T-helper 2 cell treated with Interferon-gamma antibody and Interleukin-4, amounts not matched to agents 5 μg/mL and 100 μg/mL, for 36 hours (primary cell): ENCODE results near the gene PRRT1.
"Not testable (repeated sequence)": the region's sequence is repeated elsewhere in the genome, so short reads cannot be mapped to it uniquely, and the experiment has no call there.

Experiments used
- DNase-seq: peaks from one replicate; pipeline ENCODE4 v3.0.0; 2021; ENCODE audit warnings: low spot score
- H3K27ac Mint-ChIP-seq: one replicate; pipeline ENCODE4 v1.8.0; 2021; ENCODE audit warnings: mild to moderate bottlenecking, mixed read lengths
- H3K27me3 Mint-ChIP-seq: one replicate; pipeline ENCODE4 v1.8.0; 2021; ENCODE audit warnings: low read depth, mixed read lengths
- H3K36me3 Mint-ChIP-seq: one replicate; pipeline ENCODE4 v1.8.0; 2021; ENCODE audit warnings: low read depth, mixed read lengths
- H3K4me1 Mint-ChIP-seq: one replicate; pipeline ENCODE4 v1.8.0; 2021; ENCODE audit warnings: low read depth, mixed read lengths
- H3K4me3 Mint-ChIP-seq: one replicate; pipeline ENCODE4 v1.8.0; 2022; ENCODE audit warnings: mild to moderate bottlenecking, moderate library complexity, mixed read lengths
- H3K9me3 Mint-ChIP-seq: one replicate; pipeline ENCODE4 v1.8.0; 2021; ENCODE audit warnings: mixed read lengths

Gene PRRT1

DNA sequence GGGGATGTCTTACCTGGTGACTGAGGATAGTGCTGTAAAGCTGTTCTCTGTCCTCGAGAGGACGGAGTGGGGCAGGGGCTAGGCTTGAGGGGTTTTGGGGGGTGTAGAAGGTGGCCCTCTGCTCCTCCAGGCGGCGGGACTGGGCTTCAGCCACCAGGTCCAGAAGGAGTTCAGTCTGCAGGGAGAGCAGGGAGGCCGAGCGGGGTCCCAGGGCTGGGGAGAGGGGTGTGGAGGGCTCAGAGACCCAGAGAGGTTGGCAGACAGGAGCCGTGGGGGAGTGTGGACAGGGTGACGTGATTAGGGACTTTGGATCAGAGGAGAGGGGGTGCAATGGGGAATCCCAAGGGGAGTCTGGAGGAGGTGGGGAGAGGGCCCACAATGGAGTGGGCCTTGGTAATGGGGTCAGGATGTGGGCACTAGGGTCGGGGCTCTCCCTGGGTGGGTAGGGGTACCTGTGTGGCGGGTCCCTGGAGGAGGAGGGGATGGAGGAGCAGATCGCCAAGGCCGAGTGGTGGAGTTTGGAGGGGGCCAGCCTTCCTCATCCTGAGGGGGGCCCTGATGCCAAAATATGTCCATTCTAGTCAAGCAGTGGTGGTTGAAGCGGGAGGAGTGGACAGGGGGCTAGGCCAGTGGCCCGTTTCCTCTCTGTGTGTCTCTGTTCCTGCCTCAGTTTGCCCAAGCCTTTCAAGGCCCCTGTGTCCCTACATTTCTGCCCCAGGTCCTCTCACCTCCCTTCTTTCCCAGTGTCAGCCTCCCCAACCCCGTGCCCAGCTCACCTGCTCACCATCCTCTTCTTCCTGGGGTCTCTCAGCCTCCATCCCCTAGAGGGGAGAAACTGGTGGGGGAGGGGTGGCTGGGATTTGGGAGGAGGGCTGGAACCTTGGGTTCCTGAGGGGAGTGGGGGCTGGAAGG is 40.2 kb upstream of the PRRT1 start:
- Mint-ChIP-seq H3K9me3 (no peaks in the 10 kb centered on the region), H3K36me3 (peaks cover 49% of the 10 kb centered on the region), H3K27ac (peak overlapping the region; percentile 97), H3K4me3 (peak overlapping the region; percentile 100), H3K27me3 (no peaks in the 10 kb centered on the region), H3K4me1 (peaks cover 42% of the 10 kb centered on the region)
- DNase-seq = no peak

DNA sequence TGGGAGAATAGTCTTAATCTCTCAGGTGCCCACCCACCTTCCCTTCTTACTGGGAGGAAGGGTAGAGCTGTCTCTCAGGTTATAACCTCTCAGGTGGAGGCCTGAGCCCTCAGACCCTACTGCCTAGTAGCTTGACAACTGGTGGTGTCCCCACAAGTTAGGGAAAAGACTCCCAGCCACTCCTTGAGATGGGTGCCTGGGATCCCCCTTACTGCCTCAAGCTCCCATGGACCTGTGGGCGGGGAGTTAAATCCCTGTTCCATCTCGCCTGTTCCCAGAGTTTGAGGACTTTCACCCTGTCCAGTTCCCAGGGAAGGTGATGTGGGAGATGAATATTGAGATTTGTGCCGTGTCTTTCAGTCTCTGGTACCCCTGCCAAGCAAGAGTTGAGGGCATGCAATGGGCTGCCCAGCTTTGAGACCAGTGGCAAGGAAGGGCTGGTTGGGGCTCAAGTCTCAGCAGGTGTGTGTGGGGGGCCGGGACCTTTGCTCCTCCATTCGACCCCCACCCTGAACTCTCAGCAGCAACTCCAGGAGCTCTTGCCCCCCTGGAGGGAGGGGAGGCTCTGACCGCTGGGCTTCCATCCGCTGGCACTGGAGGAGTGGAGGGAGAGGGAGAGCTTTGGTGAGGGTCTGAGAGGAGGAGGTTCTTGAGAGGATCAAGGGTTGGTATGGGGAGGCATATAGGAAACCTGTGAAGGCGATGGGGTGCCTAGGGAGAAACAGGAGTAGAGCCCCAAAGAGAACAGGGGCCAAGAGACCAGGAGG is 39.4 kb upstream of the PRRT1 start:
- H3K4me3 Mint-ChIP-seq = peak overlapping the region; percentile 100
- no peaks in the 10 kb centered on the region for H3K27me3 Mint-ChIP-seq
- H3K9me3 Mint-ChIP-seq = no peaks in the 10 kb centered on the region
- peak overlapping the region; percentile 97 for H3K27ac Mint-ChIP-seq
- H3K4me1 Mint-ChIP-seq = peaks cover 46% of the 10 kb centered on the region
- peaks cover 57% of the 10 kb centered on the region for H3K36me3 Mint-ChIP-seq
- no peak for DNase-seq

DNA sequence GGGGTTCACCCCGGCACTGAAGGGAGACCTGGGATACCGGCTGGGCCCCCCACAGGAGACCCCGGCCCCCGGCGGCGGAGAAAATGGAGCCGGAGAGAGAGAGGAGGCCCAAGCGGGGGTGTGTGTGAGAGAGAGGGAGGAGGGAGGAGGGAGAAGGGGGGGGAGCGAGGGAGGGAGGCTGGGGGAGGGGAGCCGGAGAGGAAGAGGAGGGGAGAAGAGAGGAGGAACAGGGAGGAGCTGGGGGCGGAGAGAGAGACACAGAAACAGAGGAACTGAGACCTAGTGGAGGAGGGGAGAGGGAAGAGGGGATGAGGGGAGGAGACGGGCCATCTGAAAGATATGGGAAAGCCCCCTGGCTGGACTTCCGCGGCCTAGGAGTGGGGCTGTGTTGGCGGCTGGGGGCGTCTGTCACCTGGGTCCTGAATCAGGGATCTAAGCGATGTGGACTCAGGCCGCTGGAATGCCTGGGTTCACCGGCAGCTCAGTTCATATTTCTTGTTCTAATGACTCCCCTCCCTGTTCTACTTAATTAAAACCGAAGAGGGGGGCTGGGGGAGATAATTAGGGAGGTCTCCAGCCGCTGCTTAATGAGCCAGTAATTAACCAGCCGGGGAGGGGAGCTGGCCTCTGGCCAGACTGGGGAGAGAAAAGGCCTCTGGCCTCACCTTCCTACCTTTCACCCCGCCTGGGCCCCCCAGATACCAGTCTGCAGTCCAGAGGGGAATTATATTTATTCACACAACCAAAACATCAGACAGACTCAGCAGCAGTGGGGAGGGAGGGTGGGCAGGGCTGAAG is 38.5 kb upstream of the PRRT1 start, which contains the start of gene PBX2:
TSS of gene PBX2 (minus strand) at position 149 of the 798 bp plus-strand sequence. CDS start 287 bp downstream, outside the sequence.
- no peaks in the 10 kb centered on the region for H3K27me3 Mint-ChIP-seq

DNA sequence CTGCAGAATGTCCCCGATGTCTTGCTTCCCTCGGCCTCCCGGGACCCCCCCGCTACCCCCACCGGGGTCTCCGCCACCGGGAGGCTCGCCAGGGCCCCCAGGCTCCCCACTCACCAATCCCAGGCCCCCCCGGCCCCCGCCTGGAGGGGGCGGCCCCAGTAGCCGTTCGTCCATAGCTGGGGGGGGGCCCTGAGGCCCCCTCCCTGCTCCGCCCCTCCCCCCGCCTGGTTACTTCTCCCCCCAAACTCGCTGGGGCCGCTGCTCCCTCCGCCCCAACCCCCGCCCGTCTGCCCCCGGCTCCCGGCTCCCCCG is 38.0 kb upstream of the PRRT1 start:
- Mint-ChIP-seq H3K27ac (peak overlapping the region; percentile 77), H3K4me1 (peaks cover 42% of the 10 kb centered on the region), H3K36me3 (peaks cover 65% of the 10 kb centered on the region), H3K9me3 (no peaks in the 10 kb centered on the region), H3K4me3 (peak overlapping the region; percentile 84), H3K27me3 (no peaks in the 10 kb centered on the region)
- DNase-seq = no peak

More for the DNA sequence above, 38.5 kb upstream of the PRRT1 start, which contains the start of gene PBX2:
- Mint-ChIP-seq H3K4me1 (peaks cover 46% of the 10 kb centered on the region), H3K36me3 (peaks cover 65% of the 10 kb centered on the region), H3K4me3 (peak within 1 kb of the TSS; percentile 100), H3K27ac (peak within 1 kb of the TSS; percentile 97), H3K9me3 (no peaks in the 10 kb centered on the region)
- DNase-seq = peak; percentile 75

DNA sequence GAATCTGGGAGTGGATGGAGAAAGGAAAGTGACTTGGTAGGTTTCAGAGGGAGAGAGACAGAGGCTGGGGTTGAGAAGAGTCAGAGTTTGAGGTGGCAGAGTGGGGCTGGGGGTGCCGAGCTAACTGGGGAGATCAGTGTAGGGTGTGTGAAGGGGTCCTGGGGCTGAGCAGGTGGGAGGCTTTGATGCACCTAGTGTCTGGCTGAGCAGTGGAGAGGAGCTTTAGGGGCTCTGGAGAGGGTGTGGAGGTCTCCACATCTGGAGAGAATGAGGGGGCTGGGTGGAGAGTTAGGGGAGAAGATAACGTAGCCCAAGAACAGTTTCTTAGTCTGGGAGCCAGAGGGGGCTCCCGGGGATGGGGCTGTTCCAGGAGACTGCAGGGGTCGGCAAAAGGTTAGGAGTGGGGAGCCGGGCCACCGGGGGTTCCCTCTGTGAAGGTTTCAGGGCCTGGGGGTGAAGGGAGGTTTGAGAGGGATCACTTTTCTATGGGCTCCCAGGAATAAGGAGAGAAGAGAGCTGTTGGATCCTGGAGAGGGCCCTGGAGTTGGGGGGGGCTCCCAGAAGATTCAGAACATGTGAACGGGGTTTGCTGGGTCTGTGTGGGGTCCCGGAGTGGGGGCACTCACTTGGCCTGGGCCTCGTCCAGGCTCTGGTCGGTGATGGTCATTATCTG is 37.5 kb upstream of the PRRT1 start:
- no peak for DNase-seq
- peak overlapping the region; percentile 84 for H3K4me3 Mint-ChIP-seq
- H3K36me3 Mint-ChIP-seq = peaks cover 67% of the 10 kb centered on the region
- no peaks in the 10 kb centered on the region for H3K27me3 Mint-ChIP-seq
- peaks cover 38% of the 10 kb centered on the region for H3K4me1 Mint-ChIP-seq
- H3K9me3 Mint-ChIP-seq = no peaks in the 10 kb centered on the region
- H3K27ac Mint-ChIP-seq = peak overlapping the region; percentile 77

DNA sequence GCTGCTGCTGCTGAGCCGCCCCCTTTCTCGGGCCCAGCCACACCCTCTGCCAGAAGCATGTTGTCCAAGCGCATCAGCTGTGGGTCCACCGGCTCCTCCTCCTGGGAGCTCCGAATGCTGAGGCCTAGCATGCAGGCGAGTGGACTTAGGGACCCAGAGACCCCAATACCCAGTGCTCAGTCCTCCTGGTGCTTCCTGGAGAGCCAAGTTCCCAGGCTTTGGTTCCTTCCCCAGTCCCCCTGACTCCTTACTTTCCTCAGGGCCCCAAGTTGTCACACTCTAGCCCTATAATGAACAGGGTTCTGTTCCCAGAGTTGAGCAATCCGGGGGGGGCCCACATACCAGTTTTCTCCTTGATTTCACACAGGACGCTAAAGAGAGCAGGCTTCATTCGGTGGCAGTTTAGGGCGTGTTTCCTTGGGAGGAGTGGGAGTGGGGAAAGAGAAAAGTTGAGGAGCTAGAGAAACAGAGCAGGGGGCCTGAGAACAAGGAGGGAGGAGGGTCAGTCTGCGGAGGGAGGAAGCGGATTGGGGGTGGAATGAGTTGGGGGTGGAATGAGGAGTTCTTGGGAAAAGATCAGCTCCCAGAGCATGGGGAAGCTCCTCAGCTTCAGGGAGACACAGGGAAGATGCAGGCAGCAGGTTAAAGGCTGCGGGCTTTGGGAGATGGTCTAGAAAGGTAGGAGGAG is 36.8 kb upstream of the PRRT1 start:
- DNase-seq = no peak
- Mint-ChIP-seq H3K9me3 (no peaks in the 10 kb centered on the region), H3K27me3 (no peaks in the 10 kb centered on the region)

DNA sequence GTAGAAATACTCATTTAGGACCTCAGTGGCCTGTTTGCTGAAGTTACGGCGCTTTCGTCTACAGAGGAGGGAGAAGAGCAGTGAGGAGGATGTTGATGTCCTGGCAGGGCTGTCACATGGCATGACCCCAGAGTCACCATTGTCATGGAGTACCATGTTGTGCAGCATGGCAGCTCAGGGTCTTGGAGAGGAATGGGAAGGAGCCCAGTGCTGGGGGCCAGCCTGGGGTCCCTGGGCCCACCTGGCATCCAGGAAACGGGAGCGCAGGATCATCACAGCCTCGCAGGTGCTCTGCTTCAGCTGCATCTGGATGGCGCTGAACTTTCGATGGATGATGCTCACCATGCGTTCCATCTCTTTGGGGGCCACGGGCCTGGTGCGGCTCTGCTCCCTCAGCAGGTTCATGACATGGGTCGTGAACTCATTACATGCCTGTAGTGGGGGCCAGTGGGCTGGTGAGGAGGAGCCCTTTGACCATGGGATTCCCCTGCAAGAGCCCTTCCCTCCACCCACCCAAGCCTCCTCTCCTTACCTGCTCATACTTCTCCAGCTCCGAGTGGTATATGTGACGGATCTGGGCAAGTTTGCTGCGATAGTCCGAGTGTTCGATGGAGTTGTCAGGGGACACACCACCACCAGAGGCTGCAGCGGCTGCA is 36.1 kb upstream of the PRRT1 start:
- peaks cover 75% of the 10 kb centered on the region for H3K36me3 Mint-ChIP-seq

More for the DNA sequence above, 36.8 kb upstream of the PRRT1 start:
- H3K36me3 Mint-ChIP-seq = peaks cover 71% of the 10 kb centered on the region
- H3K27ac Mint-ChIP-seq = peak overlapping the region; percentile 77
- peak overlapping the region; percentile 84 for H3K4me3 Mint-ChIP-seq
- peaks cover 31% of the 10 kb centered on the region for H3K4me1 Mint-ChIP-seq

DNA sequence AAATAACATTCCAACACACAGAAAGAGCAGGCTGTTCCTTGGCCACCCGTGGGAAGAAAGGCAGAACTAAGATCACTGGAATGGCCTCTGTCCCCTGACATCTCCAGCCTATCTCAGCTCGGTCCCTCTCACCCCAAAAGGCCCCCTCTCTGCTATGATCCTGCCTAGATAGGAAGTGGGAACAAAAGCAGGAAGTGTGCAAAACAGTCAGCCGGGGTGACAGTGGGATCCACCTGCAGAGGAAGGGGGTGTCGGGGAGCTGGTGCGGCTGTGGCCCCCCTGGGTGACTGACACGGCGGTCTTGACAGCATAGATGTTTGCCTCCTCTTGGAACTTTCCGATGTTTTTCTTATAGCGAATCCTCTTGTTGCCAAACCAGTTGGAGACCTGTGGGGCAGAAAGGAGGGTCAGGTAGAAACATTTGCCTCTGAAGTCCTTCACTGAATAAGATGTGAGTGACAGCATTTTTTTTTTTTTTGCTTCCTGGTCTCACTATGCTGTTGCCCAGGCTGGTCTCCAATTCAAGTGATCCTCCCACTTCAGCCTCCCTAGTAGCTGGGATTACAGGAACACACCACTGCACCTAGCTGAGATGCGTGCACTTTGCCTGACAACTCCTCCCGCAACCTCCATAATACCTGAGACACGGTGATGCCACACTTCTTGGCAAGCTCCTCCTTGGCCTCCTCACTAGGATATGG is 35.4 kb upstream of the PRRT1 start:
- H3K4me3 Mint-ChIP-seq = peak overlapping the region; percentile 64
- H3K36me3 Mint-ChIP-seq = peaks cover 72% of the 10 kb centered on the region
- H3K4me1 Mint-ChIP-seq = peaks cover 27% of the 10 kb centered on the region

More for the DNA sequence above, 36.1 kb upstream of the PRRT1 start:
- not testable (repeated sequence) for DNase-seq, H3K27me3 Mint-ChIP-seq, H3K9me3 Mint-ChIP-seq
- H3K27ac Mint-ChIP-seq = peak overlapping the region; percentile 81
- peak overlapping the region; percentile 52 for H3K4me3 Mint-ChIP-seq
- H3K4me1 Mint-ChIP-seq = peaks cover 28% of the 10 kb centered on the region

DNA sequence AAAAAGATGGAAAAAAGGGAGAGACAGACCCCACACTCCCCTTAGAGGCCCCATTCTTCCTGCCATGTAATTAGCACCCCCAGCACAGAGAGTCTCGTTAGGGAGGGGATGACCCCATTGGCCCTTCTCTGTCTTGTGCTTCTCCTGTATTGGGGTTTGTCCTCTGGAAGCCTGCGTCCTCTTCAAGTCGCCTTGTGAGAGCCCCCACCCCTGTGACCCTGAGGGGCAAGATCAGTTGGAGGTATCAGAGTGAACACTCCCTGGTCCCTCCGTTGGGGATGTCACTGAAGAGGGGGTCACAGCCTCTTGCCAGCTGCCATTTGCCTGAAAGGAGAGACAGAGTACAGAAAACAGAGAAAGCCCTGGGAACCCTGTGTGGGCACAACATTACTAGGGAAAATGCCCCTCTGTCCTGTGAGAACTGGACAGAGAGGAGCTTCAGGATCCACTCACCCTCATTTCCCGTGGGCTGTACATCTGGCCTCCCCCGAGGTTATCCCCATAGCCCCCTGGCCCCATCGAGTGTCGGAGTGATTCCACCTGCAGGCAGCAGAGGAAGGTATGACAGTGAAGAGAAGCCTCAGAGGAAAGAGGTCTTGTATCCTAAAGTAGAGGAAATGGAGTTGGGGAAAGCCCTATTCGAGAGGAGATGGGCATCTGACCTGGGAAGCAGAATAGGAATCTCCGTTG is 34.6 kb upstream of the PRRT1 start:
- H3K4me3 Mint-ChIP-seq = peak overlapping the region; percentile 64
- peak overlapping the region; percentile 81 for H3K27ac Mint-ChIP-seq
- peaks cover 27% of the 10 kb centered on the region for H3K4me1 Mint-ChIP-seq
- not testable (repeated sequence) for H3K9me3 Mint-ChIP-seq, H3K27me3 Mint-ChIP-seq, DNase-seq
- H3K36me3 Mint-ChIP-seq = peaks cover 68% of the 10 kb centered on the region

More for the DNA sequence above, 35.4 kb upstream of the PRRT1 start:
- DNase-seq = no peak
- H3K27me3 Mint-ChIP-seq = no peaks in the 10 kb centered on the region
- H3K9me3 Mint-ChIP-seq = no peaks in the 10 kb centered on the region
- peak overlapping the region; percentile 81 for H3K27ac Mint-ChIP-seq

DNA sequence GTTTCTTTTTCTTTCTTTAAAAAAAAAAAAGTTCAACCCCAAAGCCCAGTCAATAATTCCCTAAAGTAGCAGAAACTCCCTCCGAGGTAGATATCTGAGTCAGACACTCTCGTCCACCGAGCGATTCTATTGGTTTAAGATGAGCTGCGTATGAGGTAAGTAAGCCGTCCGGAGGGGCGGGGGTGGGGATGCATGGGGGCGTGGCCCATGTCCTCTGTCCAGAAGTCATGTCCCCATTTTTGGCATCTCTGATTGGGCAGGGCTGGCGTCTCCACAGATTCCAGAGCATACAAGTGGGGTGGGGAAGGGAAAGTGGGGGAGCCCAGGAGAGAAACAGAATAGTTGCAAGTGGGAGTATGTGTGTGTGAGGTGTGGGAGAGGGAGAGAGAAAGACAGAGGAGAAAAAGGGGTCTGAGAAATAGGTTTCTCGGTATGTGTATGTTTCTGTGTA is 34.0 kb upstream of the PRRT1 start:
- Mint-ChIP-seq H3K36me3 (peaks cover 66% of the 10 kb centered on the region), H3K4me3 (peak overlapping the region; percentile 20), H3K4me1 (peaks cover 27% of the 10 kb centered on the region), H3K27ac (peak overlapping the region; percentile 75)
- not testable (repeated sequence) for DNase-seq, H3K27me3 Mint-ChIP-seq, H3K9me3 Mint-ChIP-seq

DNA sequence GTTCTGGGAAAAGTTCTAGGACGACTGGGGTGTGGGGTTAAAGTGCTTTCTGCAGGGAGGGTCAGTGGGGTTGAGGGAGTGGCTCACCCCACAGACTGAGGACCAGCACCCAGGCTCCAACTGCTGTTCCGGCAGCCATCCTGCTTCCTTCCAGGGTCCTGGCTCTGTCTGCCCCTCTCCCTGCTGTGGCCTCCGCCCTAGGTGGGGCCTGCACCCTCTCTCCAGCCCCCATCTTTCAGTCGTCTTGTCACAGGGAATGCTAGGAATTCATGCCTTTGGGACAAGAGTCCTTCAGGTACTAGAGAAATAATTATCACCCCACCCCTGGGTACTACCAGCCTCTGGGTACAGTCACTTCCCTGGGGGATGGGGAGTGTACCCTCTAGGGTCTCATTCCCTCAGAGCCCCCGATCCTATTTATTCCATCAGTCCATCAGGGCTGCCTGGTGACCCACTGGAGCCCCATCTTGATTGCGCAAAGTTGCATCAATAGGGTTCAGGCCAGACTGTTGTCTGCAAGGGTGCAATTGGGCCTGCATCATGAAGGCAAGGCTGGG is 32.4 kb upstream of the PRRT1 start, which contains the start of gene AGER:
TSS of gene AGER (minus strand) at position 170 of the 557 bp plus-strand sequence. CDS start at position 139, 31 bp downstream.
- Mint-ChIP-seq H3K9me3 (no peaks in the 10 kb centered on the region), H3K27me3 (no peaks in the 10 kb centered on the region), H3K4me3 (no peak within 1 kb of the TSS), H3K4me1 (peaks cover 30% of the 10 kb centered on the region), H3K27ac (no peak within 1 kb of the TSS), H3K36me3 (peaks cover 68% of the 10 kb centered on the region)
- no peak for DNase-seq
